HUES6 (cell line): ENCODE results near the gene ITGA11.
A peak's percentile ranks its signal among the peaks of the same experiment; 100 is the strongest.

ENCODE experiments used
- H3K27ac ChIP-seq: 2 replicates; pipeline ENCODE4 v1.7.0; 2013; ENCODE audit warnings: low read depth, mild to moderate bottlenecking, low read length, inconsistent platforms
- H3K27me3 ChIP-seq: 2 replicates; pipeline ENCODE4 v1.6.1; 2013; ENCODE audit warnings: low read length; ENCODE audit not compliant: control insufficient read depth, insufficient read depth
- H3K36me3 ChIP-seq: 2 replicates; pipeline ENCODE4 v1.6.1; 2013; ENCODE audit warnings: low read length; ENCODE audit not compliant: control insufficient read depth, insufficient read depth
- H3K4me1 ChIP-seq: 2 replicates; pipeline ENCODE4 v1.6.1; 2013; ENCODE audit warnings: low read length; ENCODE audit not compliant: control insufficient read depth, insufficient read depth
- H3K4me3 ChIP-seq: 2 replicates; pipeline ENCODE4 v1.5.1; 2013; ENCODE audit warnings: low read depth, low read length
- H3K9ac ChIP-seq: one replicate; pipeline ENCODE4 v1.6.1; 2013; ENCODE audit warnings: mild to moderate bottlenecking, low read length
- H3K9me3 ChIP-seq: 2 replicates; pipeline ENCODE4 v1.6.1; 2013; ENCODE audit warnings: low read depth, low read length; ENCODE audit not compliant: control insufficient read depth, insufficient read depth

Gene ITGA11

DNA sequence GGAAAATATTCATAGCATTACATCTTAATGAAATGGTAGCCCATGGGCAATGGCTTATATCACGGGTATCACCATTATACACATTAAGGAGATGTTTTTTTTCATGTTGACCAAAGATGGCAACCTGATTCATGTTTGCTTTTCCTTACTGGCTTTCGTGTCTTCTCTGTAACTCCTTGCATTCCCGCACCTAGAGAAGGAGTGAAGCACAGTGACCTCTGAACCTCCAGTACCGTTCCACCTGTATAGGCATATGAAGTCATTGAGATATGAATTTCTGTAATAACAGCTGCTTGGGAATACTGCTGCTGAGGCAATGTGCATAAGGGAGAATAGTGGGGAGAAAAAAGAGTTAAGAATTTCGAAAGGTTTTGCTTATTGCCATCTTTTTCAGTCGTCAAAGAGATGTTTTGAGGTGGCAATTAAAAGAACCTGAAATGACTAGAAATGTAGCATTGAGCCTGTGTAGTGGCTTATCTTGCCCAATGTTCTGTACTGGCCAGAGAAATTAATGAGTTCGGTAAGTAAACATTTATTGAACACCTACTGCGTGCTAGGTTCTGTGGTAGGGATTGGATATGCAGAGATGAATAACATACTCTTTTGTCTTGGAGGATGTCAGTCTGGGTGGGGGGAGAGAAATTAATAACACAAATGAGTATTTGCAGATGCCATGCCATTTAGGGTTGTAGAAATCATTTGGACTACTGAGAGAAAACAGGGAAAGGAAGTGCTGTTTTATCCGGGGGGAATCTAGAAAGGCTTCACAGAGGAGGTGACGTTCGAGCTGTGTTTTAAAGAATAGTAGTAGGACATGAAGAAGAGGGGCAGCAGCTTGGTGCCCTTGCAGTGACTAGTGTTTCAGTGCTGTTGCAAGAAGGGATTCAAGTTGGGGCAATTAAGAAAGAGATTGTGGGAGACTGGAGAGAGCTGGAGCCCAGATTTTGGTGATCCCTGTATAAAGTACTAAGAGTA is 151.9 kb downstream of the ITGA11 start:
- peaks cover 8% of the 10 kb centered on the region for H3K9me3 ChIP-seq
- H3K27me3 ChIP-seq: no peaks in the 10 kb centered on the region
- peak overlapping the region; percentile 95 for H3K4me3 ChIP-seq
- 0 out of 2 replicates have a peak overlapping the region, but pooled peaks have one; percentile 22 for H3K27ac ChIP-seq
- peaks cover 19% of the 10 kb centered on the region for H3K36me3 ChIP-seq
- H3K9ac ChIP-seq: peak overlapping the region; percentile 8
- H3K4me1 ChIP-seq: peaks cover 38% of the 10 kb centered on the region

DNA sequence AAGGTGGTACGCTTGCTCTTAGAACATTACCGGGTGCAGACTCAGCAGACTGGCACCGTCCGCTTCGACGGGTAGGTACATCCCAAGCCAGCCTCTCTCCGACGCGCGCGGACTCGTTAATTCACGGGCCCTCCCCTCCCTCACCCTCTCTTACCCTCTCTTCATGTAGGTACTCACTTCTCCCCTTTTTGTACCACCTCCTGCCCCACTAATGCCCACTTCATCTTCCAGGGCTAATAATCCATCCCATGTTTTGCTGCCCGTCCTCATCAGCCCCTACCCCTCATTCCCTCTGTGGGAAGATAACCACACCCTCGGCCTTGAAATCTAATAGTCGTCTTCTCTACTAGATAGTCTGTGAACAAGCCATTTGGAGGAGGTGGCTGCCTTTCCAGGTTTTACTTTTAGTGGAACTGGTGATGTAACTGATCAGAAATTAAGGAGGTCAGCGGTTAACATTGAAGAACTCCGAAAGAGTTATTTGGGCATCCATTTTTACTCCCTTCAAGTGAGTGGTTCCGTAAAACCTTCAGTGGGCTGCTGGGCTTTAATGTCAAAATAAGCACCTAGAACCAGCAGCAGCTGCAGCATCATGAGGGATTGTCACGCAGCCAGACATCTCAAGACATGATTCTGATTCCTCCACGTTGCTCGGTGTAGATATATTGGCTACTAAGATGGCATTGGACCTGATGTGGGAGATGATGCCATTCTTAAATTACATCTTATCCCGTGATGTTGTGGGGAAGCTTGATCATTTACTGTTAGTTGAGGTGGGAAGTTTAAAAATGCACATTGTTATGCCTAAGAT is 153.2 kb downstream of the ITGA11 start:
- Histone ChIP-seq H3K4me1 (peaks cover 36% of the 10 kb centered on the region), H3K27me3 (no peaks in the 10 kb centered on the region), H3K9me3 (peaks cover 2% of the 10 kb centered on the region; the same call in 1 of the 2 replicates), H3K27ac (peak overlapping the region; percentile 94; the same call in 1 of the 2 replicates), H3K36me3 (peaks cover 8% of the 10 kb centered on the region; the same call in 1 of the 2 replicates), H3K4me3 (peak overlapping the region; percentile 95), H3K9ac (peak overlapping the region; percentile 91)

DNA sequence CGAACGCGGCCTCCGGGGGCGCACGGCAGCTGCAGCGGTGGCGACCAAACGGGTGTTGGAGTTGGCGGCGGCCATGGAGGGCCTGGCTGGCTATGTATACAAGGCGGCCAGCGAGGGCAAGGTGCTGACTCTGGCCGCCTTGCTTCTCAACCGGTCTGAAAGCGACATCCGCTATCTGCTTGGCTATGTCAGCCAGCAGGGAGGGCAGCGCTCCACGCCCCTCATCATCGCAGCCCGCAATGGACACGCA is 153.7 kb downstream of the ITGA11 start:
- Histone ChIP-seq H3K27me3 (no peaks in the 10 kb centered on the region), H3K27ac (peak overlapping the region; percentile 94), H3K36me3 (peaks cover 8% of the 10 kb centered on the region; the same call in 1 of the 2 replicates), H3K4me1 (peaks cover 36% of the 10 kb centered on the region), H3K9me3 (no peaks in the 10 kb centered on the region), H3K9ac (peak overlapping the region; percentile 91), H3K4me3 (peak overlapping the region; percentile 95)

DNA sequence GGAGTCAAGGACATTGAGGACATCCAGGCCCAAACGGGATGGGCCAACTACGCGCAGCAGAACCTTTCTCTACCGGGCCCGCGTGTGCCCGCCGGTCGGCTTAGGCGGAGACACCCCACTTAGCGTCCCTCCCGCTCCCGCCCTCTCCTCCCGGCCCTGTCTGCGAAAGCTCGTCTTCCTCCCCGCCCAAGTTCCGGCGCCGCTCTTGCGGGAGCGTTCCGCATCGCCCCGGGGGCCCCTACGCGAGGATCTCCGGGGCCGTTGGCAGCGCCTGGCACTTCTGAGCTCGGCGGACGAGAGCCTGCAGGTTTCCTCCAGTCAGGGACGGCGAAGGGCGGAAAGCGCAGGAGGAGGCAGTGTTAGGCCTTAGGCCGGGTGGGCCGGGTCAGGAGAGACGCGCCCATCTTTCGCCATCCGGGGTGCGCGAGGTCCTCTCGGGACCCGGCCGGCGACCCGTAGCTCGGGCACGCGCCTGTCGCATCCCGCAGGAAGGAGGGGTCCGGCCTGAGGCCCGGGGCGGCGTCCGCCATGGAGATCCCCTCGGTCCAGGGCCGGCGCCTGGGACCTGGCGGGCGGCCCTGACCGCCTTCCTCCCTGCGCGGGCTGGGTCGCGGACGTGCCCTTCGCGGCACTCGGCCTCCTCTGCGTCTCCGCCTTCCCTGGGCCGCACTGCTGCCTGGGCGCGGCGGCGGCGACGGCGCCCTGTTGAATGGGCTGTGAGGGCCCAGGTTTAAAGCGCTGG is 154.2 kb downstream of the ITGA11 start, which contains the start of gene FEM1B:
TSS of gene FEM1B (plus strand) at position 143 of the 742 bp plus-strand sequence. CDS start 673 bp downstream, outside the sequence.
- no peaks in the 10 kb centered on the region for H3K9me3 ChIP-seq
- peaks cover 8% of the 10 kb centered on the region; the same call in 1 of the 2 replicates for H3K36me3 ChIP-seq
- peaks cover 36% of the 10 kb centered on the region for H3K4me1 ChIP-seq
- peak within 1 kb of the TSS; percentile 94 for H3K27ac ChIP-seq
- H3K4me3 ChIP-seq: peak within 1 kb of the TSS; percentile 95
- no peaks in the 10 kb centered on the region for H3K27me3 ChIP-seq
- peak within 1 kb of the TSS; percentile 91 for H3K9ac ChIP-seq

DNA sequence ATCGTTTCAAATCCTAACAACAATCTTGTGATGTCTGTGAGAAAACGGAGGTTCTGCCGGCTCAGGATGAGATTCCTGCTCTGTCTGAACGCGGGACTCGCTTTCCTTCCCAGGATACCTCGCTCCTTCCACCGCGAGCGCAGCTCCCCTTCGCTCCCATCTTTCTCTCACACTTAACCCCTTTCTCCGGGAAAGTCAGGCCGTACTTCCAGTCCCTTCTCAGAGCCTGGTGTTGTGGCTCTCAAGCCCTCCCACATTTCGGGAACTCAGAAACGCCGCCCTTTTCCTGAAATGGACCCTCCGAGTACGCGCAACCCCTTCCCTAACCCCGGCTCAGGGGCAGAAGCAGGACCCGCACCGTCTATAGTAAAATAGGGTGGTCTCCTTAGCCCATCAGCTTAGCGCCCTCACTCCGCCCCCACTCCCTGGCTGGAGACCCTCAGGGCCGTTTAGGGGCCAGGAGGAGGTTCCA is 154.8 kb downstream of the ITGA11 start:
- peak overlapping the region; percentile 91 for H3K9ac ChIP-seq
- peaks cover 37% of the 10 kb centered on the region for H3K4me1 ChIP-seq

DNA sequence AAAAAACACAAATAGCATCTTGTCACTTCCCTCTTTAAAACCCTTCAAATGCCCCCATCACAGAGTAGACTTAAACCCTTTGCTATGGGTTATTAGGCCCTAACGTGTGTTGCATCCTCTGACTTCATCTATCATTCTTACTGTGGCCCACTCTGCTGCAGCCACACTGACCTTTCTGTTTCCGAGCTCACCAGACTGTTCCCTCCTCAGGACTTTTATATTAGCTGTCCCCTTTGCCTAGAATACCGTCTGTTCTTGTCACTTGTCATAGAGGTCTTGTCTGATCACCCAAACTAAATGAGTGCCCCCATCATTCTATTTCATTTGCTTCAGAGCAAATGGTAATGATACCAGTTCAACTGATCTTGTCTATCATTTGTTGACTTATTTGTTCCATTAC is 155.3 kb downstream of the ITGA11 start:
- Histone ChIP-seq H3K36me3 (peaks cover 8% of the 10 kb centered on the region; the same call in 1 of the 2 replicates), H3K9me3 (no peaks in the 10 kb centered on the region), H3K27ac (peak overlapping the region; percentile 94), H3K9ac (peak overlapping the region; percentile 91), H3K27me3 (no peaks in the 10 kb centered on the region), H3K4me1 (peaks cover 37% of the 10 kb centered on the region), H3K4me3 (peak overlapping the region; percentile 95)

More for the DNA sequence above, 154.8 kb downstream of the ITGA11 start:
- Histone ChIP-seq H3K36me3 (peaks cover 8% of the 10 kb centered on the region; the same call in 1 of the 2 replicates), H3K27ac (peak overlapping the region; percentile 94), H3K4me3 (peak overlapping the region; percentile 95), H3K9me3 (no peaks in the 10 kb centered on the region), H3K27me3 (no peaks in the 10 kb centered on the region)

DNA sequence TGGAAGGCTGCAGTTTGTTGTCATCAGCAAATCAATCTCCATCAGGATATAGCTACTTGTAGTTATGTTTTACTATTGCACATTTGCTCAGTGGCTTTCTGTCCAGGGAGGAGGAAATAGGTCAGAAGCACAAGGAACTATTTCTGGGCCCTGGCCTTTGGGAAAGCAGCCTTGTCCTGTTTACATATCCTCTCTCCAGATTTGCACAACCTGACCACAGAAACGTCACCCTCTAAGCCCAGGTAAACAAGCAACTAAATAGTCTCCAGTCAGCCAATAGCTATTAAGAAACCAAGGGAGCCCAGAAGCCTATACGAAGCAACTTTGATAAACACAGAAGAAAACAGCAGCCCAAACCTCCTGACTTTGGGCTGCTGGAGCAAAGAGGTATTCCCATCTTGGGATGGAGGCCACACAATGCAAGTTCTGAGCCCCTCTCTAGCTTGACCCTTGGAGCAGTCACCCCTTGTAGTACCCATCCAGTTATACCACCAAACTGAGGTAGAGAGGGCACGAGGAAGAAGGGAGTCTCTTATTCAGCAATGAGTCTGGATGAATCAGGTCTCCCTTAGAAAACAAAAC is 156.7 kb downstream of the ITGA11 start:
- Histone ChIP-seq H3K36me3 (peaks cover 8% of the 10 kb centered on the region; the same call in 1 of the 2 replicates), H3K9me3 (no peaks in the 10 kb centered on the region), H3K27ac (no peak overlapping the region), H3K4me3 (no peak overlapping the region), H3K27me3 (no peaks in the 10 kb centered on the region), H3K4me1 (peaks cover 32% of the 10 kb centered on the region), H3K9ac (no peak overlapping the region)

DNA sequence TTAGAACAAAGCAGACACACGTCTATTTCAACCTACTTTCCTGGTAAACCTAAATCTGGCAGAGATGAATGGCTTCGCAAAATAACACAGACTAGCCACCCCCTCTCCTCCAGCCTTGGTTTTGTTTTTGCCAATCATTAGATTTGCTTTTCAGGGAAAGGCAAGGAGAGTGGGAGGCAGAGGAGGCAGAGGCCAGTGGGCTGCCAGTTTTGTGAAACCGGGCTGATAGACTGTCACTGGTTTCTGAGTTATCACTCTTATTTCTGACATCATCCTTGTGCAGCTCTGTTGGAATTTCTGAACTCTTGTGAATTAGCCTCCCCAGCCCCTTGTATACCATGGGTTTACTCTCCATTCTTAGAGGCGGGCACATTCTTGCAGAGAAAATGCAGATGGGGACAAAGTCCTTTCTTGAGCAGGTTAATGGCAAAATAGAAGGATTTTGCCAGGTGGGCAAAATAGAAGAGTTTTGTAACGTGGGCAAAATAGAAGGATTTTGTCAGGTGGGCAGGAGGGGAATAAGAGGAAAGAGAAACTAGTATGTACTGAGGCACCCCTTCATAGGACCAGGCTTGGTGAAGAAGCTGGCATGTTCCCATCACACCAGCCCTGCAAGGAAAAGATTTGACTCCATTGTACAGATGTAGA is 157.6 kb downstream of the ITGA11 start:
- H3K9ac ChIP-seq: no peak overlapping the region
- no peaks in the 10 kb centered on the region for H3K9me3 ChIP-seq
- H3K4me3 ChIP-seq: no peak overlapping the region
- peaks cover 4% of the 10 kb centered on the region; the same call in 1 of the 2 replicates for H3K36me3 ChIP-seq
- H3K4me1 ChIP-seq: peaks cover 24% of the 10 kb centered on the region
- H3K27me3 ChIP-seq: no peaks in the 10 kb centered on the region
- H3K27ac ChIP-seq: no peak overlapping the region

DNA sequence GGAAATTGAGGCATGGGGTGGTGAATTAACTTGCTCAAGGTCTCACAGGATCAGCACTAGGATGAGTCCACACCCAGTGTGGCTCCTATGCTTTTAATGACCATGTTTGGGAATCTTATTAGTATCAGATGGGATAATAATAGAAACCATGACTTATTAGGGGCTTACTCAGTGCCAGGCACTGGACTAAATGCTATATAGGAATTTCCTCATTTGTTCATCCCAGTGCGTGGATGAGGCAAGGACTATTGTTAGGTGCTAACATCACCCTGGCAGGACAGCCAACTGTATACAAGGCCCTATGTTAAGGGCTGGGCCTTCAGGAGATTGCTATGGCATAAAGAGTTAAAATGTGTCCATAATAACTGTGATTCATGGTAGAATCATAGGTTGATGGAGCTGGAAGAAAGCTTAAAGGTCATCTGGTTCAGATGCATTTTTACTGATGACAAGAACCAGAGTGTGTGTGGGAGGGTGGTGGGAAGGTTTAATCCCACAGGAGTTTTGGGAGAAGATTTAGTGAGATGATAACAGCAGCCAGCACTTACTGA is 159.2 kb downstream of the ITGA11 start:
- Histone ChIP-seq H3K9ac (no peak overlapping the region), H3K4me1 (peaks cover 24% of the 10 kb centered on the region), H3K36me3 (no peaks in the 10 kb centered on the region), H3K9me3 (no peaks in the 10 kb centered on the region), H3K27ac (no peak overlapping the region), H3K27me3 (no peaks in the 10 kb centered on the region), H3K4me3 (no peak overlapping the region)
